GM13977 (cell line): ENCODE measurements around the gene EPDR1.

Experiments
- DNase-seq: peaks from one replicate; pipeline ENCODE4 v3.0.0; 2012; ENCODE audit warnings: low spot score
- in situ Hi-C: fragments of 300-500 bp; cut with MboI; formaldehyde crosslinking; loops from one replicate; pipeline ENCODE4 v1.12.0; 2022; ENCODE audit warnings: low sequenced_read_pairs, low pct_unique_long_range_greater_than_20kb, mixed read lengths, inconsistent platforms; ENCODE audit not compliant: unreplicated experiment
- TF ChIP-seq, protein P1 (sequence below): IDR thresholded peaks from 2 replicates; pipeline ENCODE4 v1.5.1; 2012; ENCODE audit warnings: mild to moderate bottlenecking, control low read depth; ENCODE audit not compliant: insufficient read depth; ENCODE audit errors: extremely low read depth, missing control alignments

EPDR1 gene

DNA sequence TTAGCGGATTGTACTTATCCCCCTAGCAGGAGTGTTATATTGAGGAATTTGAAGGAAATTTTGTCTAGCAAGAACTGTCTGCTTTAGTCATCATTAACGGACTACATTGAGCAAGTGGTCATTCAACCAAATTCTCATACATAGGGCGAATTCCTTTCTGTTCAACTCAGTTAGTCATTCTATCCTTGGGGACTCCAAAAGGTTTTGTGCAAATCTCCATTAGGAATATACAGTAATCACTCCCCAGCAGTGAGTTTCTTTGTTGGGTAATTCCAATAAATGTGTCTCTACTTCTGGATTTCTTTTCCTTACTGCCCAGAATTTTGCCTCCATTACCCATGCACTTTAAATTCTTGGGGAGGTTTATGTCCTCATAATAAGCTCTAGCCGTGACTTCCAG, 51.1 kb downstream of the EPDR1 start:
- TF ChIP-seq, protein P1, sequence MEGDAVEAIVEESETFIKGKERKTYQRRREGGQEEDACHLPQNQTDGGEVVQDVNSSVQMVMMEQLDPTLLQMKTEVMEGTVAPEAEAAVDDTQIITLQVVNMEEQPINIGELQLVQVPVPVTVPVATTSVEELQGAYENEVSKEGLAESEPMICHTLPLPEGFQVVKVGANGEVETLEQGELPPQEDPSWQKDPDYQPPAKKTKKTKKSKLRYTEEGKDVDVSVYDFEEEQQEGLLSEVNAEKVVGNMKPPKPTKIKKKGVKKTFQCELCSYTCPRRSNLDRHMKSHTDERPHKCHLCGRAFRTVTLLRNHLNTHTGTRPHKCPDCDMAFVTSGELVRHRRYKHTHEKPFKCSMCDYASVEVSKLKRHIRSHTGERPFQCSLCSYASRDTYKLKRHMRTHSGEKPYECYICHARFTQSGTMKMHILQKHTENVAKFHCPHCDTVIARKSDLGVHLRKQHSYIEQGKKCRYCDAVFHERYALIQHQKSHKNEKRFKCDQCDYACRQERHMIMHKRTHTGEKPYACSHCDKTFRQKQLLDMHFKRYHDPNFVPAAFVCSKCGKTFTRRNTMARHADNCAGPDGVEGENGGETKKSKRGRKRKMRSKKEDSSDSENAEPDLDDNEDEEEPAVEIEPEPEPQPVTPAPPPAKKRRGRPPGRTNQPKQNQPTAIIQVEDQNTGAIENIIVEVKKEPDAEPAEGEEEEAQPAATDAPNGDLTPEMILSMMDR = no peak
- in situ Hi-C loops = no loop called here
- no peak for DNase-seq

DNA sequence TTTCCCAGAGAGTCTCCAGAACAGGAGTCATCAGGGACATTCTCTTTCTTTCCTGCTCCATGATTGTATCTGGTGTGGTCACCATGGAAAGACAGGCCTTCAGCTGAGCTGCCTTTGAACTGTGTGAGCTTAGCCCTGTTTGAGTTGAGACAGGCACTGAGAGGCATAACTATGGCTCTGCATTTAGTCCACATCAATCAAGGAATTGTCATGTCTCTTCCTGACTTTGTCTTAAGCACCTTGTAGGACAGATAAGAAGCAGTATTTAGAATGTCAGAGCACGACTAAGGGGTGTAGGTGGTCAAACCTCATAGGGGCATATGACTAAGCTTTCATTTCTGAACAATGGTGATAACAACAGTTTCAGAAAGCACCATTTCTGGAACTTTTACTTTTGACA, 53.5 kb downstream of the EPDR1 start:
- no peak for DNase-seq
- in situ Hi-C loops = no loop called here
- TF ChIP-seq, protein P1 = no peak

GRCh38 chr7:37974711-37975110, 54.3 kb downstream of the EPDR1 start:
- TF ChIP-seq, protein P1 = no peak
- no peak for DNase-seq
- in situ Hi-C loops = no loop called here

DNA sequence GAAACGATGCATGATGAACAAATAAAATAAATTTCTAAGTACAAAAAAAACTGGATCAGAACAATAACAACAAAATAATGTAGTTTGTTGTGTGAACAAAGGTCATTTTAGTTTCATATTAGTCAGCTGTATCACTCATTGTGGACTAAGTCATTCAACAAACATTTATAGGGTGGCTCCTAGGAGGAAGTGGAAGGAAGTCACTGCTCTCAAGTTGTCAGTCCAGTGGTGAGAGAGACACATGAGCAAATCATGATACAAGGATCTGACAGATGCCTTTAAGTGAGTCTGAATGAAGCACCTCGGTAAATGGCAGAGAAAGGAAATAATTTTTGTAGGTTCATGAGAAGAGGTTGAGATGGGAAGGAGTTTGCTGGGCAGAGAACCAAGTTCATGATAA, 56.8 kb downstream of the EPDR1 start:
- TF ChIP-seq, protein P1 = no peak
- in situ Hi-C loops = no loop called here
- no peak for DNase-seq

GRCh38 chr7:37981664-37982063, 61.2 kb downstream of the EPDR1 start:
- DNase-seq = no peak
- TF ChIP-seq, protein P1 = no peak
- in situ Hi-C loops = no loop called here

DNA sequence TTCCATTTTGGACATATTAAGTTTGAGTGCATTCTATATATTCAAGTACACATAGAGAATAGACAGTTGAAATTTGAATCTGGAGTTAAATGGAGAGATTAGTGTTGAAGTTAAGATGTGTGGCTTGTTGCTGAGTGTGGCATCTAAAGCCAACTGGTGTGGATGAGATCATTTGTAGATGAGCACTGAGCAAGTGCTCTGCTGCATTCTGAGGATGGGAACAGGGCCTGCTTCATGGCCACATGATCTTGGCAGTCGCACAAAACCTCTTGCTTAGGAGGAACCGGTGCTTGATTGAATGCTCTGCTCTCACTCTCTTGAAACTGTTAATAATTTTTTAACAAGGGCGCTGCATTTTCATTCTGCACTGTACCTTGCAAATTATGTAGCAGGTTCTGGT, 62.0 kb downstream of the EPDR1 start:
- TF ChIP-seq, protein P1 = no peak
- in situ Hi-C loops = no loop called here
- DNase-seq = no peak
